NB4 (cell line): ENCODE measurements around the gene PHLDA3.

Experiments used
- CTCF ChIP-seq: IDR thresholded peaks from one replicate; pipeline ENCODE4 v1.5.1; 2012; ENCODE audit warnings: low read depth, low read length
- POLR2A ChIP-seq: IDR thresholded peaks from 2 replicates; pipeline ENCODE4 v1.6.1; 2011; ENCODE audit warnings: mild to moderate bottlenecking; ENCODE audit not compliant: insufficient read length; ENCODE audit errors: extremely low read depth

GRCh38 chr1:201430776-201431175 is 38.2 kb downstream of the PHLDA3 start:
- no peak for TF ChIP-seq POLR2A
- TF ChIP-seq CTCF: no peak
